ENCODE data around the gene ENPP7.
"Not testable (repeated sequence)": the region's sequence is repeated elsewhere in the genome, so short reads cannot be mapped to it uniquely, and the experiment has no call there.

ENPP7 gene

DNA sequence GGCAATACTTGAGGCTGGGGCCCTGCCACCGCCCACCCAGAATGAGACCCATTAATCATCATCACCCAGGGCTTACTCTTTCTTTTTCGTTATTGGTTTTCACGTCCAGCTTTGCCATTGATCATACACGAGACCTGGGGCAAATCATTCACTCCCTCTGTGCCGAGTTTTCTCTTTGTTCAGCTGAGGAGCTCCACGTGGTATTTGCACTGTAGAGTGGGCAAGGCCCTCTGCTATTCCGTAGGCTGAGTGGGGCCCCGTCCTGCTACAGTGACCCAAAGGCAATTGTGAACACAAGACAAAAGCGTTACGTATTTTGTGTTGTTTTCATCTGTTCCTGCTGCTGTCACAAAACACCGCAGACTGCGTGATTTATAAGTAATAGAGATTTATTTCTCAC, 23.6 kb downstream of the ENPP7 start:
- Histone ChIP-seq H3K36me3 (ENCODE audit: control insufficient read depth, insufficient read depth, low read length) (no peaks in the 10 kb centered on the region), H3K27ac (ENCODE audit: low read depth, low read length, severe bottlenecking) (no peak overlapping the region), H3K9me3 (ENCODE audit: control insufficient read depth, low read length) (no peaks in the 10 kb centered on the region), H3K4me3 (ENCODE audit: extremely low read depth, insufficient read depth, low read length, poor library complexity, severe bottlenecking) (no peak overlapping the region), H3K4me1 (ENCODE audit: control insufficient read depth, insufficient read depth, low read length, poor library complexity, severe bottlenecking) (no peaks in the 10 kb centered on the region)
- 86 to 87% methylated on average over 8 to 12 of the region's 12 CpGs for WGBS, 2 experiments (ENCODE audit: insufficient coverage in 2 of 2)

DNA sequence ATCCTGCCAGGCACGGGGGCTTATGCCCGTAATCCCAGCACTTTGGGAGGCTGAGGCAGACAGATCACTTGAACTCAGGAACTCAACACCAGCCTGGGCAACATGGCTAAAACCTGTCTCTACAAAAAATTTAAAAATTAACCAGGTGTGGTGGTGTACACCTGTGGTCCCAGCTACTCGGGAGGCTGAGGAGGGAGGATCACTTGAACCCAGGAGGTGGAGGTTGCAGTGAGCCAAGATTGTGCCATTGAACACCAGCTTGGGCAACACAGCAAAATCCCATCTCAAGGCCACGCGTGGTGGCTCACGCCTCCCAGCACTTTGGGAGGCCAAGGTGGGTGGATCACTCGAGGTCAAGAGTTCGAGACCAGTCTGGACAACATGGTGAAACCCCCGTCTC, 24.2 kb downstream of the ENPP7 start:
- not testable (repeated sequence) for H3K27ac ChIP-seq (ENCODE audit: low read depth, low read length, severe bottlenecking); H3K9me3 ChIP-seq (ENCODE audit: control insufficient read depth, low read length); H3K4me3 ChIP-seq (ENCODE audit: extremely low read depth, insufficient read depth, low read length, poor library complexity, severe bottlenecking); H3K4me1 ChIP-seq (ENCODE audit: control insufficient read depth, insufficient read depth, low read length, poor library complexity, severe bottlenecking); H3K36me3 ChIP-seq (ENCODE audit: control insufficient read depth, insufficient read depth, low read length)
- WGBS, 2 experiments (ENCODE audit: insufficient coverage in 2 of 2), result 86 to 87% methylated on average over 9 of the region's 9 CpGs

DNA sequence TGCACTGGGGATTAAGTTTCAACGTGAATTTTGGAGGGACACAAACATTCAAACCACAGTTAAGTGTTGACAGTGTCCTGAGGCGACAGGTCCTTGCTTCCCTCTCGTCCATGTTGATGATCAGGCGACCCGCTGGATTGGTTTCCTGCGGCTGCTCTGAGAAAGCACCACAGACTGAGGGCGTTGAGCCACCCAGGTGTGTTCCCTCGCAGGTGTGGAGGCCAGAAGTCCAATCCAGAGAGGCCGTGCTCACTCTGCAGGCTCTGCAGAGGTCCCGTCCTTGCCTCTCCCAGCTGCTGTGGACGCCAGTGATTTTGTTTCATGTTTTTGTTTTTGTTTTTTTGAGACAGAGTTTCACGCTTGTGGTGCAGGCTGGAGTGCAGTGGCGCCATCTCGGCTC, 24.8 kb downstream of the ENPP7 start:
- H3K27ac ChIP-seq (ENCODE audit: low read depth, low read length, severe bottlenecking), result no peak overlapping the region
- H3K9me3 ChIP-seq (ENCODE audit: control insufficient read depth, low read length), result no peaks in the 10 kb centered on the region
- H3K4me3 ChIP-seq (ENCODE audit: extremely low read depth, insufficient read depth, low read length, poor library complexity, severe bottlenecking), result no peak overlapping the region
- 83 to 96% methylated on average over 10 to 11 of the region's 14 CpGs for WGBS, 2 experiments (ENCODE audit: insufficient coverage in 2 of 2)
- no peaks in the 10 kb centered on the region for H3K36me3 ChIP-seq (ENCODE audit: control insufficient read depth, insufficient read depth, low read length)
- no peaks in the 10 kb centered on the region for H3K4me1 ChIP-seq (ENCODE audit: control insufficient read depth, insufficient read depth, low read length, poor library complexity, severe bottlenecking)

DNA sequence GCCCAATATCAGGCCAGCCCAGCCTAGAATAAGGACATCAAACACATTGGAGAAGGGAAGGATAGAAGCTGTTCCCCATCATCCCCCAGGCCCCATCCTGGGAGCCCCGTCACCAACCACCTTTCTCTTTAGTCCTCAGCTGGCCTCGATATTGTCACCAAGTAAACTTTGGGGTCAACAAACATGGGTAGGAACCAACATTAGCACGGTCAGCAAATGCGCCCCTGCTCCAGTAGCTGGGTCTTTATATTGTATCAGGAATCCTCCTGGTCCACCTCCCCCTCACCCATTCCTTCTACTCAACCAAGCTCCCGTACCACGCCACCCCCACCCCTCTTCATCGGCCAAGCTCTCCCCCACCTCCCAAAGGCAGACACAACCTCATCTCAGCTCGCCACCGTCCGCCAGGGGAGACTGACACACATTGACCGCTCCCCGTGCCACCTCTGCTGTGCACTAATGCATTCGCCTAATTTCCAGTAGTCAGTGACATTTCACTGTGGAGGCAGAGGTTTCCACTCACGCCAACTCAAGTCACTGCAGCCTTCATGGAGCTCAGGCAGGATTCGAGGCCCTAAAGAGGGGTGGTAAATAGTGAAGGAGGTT, 26.5 kb downstream of the ENPP7 start:
- no peaks in the 10 kb centered on the region for H3K9me3 ChIP-seq (ENCODE audit: control insufficient read depth, low read length)
- WGBS, 2 experiments (ENCODE audit: insufficient coverage in 2 of 2), result 91 to 98% methylated on average over 8 to 13 of the region's 15 CpGs
- H3K4me3 ChIP-seq (ENCODE audit: extremely low read depth, insufficient read depth, low read length, poor library complexity, severe bottlenecking), result no peak overlapping the region

DNA sequence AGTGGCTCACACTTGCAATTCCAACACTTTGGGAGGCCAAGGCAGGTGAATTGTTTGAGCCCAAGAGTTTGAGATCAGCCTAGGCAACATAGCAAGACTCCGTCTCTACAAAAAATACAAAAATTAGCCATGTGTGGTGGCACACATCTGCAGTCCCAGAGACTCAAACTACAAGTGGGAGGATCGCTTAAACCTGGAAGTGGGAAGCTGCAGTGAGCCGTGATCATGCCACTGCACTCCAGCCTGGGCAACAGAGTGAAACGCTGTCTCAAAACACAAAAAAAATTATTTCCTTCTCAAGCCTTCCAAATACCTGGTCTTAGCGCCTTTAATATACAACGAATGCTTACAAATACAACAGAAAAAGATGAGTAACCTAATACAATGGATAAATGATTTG, 27.5 kb downstream of the ENPP7 start:
- Histone ChIP-seq H3K36me3 (ENCODE audit: control insufficient read depth, insufficient read depth, low read length) (no peaks in the 10 kb centered on the region), H3K27ac (ENCODE audit: low read depth, low read length, severe bottlenecking) (no peak overlapping the region), H3K9me3 (ENCODE audit: control insufficient read depth, low read length) (no peaks in the 10 kb centered on the region), H3K4me1 (ENCODE audit: control insufficient read depth, insufficient read depth, low read length, poor library complexity, severe bottlenecking) (no peaks in the 10 kb centered on the region), H3K4me3 (ENCODE audit: extremely low read depth, insufficient read depth, low read length, poor library complexity, severe bottlenecking) (no peak overlapping the region)
- 89 to 90% methylated on average over 3 to 4 of the region's 6 CpGs for WGBS, 2 experiments (ENCODE audit: insufficient coverage in 2 of 2)

More for the DNA sequence above, 26.5 kb downstream of the ENPP7 start:
- H3K27ac ChIP-seq (ENCODE audit: low read depth, low read length, severe bottlenecking), result no peak overlapping the region
- no peaks in the 10 kb centered on the region for H3K4me1 ChIP-seq (ENCODE audit: control insufficient read depth, insufficient read depth, low read length, poor library complexity, severe bottlenecking)
- H3K36me3 ChIP-seq (ENCODE audit: control insufficient read depth, insufficient read depth, low read length), result no peaks in the 10 kb centered on the region

DNA sequence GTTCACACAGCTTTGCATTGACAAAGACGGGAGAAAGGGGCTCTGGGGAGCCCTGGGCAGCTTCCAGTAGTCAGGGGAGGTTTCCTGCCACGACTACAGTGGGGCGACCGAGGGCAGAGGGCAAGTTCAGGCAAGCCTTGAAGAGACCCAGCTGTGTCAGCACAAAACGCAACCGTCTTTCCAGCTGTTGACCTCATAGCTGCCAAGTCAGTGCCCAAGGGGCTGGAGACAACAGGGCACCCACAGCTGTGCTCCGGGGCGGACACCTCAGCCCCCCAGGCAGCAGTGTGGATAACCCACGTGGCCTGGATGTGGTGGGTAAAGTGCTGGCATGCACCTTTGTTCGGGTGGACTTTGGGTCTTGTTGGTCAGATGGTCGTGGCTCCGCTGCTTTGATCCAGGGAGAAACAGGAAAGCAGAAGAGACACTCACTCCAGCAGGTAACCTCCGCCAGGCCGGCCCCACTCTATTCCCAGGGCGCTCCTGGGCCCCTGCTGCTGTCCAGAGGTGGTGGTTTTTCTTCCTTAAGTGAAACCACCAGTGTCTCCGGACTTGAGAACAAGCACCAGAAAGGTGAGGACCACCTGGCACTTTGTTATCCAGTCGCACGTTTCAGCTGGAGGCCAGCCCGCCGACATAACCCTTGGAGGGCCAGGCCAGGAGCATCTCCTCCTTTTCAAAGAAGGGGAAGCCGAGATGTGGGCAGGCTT, 29.6 kb downstream of the ENPP7 start:
- Histone ChIP-seq H3K9me3 (ENCODE audit: control insufficient read depth, low read length) (no peaks in the 10 kb centered on the region), H3K4me1 (ENCODE audit: control insufficient read depth, insufficient read depth, low read length, poor library complexity, severe bottlenecking) (no peaks in the 10 kb centered on the region), H3K27ac (ENCODE audit: low read depth, low read length, severe bottlenecking) (no peak overlapping the region), H3K36me3 (ENCODE audit: control insufficient read depth, insufficient read depth, low read length) (no peaks in the 10 kb centered on the region), H3K4me3 (ENCODE audit: extremely low read depth, insufficient read depth, low read length, poor library complexity, severe bottlenecking) (no peak overlapping the region)
- WGBS, 2 experiments (ENCODE audit: insufficient coverage in 2 of 2), result 92 to 96% methylated on average over 17 to 20 of the region's 21 CpGs

DNA sequence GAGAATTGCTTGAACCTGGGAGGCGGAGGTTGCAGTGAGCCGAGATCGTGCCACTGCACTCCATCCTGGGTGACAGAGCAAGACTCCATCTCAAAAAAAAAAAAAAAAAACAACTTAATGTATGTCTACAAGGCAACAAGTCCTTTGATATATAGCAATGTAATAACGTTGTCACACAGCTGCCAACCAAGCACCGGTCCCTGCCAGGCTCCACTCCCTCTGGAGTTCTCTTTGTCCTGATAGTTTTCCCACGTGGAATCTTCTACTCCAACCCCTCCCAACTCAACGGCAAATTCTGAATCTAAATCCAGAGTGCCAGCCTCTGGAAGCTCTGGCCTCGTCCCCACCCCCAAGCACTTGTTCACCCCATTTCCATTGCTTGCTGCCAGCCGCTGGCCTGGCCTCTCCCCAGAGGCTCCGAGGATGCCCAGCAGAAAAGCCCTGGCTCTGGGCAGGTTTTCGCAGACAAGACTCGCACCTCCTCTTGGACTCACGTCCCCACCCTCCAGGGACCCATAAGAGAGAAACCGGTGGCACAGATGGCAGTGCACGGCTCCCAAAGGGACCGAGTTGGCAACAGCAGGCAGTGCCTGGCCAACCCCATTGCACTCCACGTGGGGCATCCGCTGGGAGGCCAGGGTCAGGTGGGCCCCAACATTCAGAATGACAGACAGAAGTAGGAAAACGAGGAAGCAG, 31.3 kb downstream of the ENPP7 start:
- no peaks in the 10 kb centered on the region for H3K4me1 ChIP-seq (ENCODE audit: control insufficient read depth, insufficient read depth, low read length, poor library complexity, severe bottlenecking)
- H3K9me3 ChIP-seq (ENCODE audit: control insufficient read depth, low read length), result no peaks in the 10 kb centered on the region
- WGBS, 2 experiments (ENCODE audit: insufficient coverage in 2 of 2), result 87 to 91% methylated on average over 12 to 15 of the region's 19 CpGs
- H3K4me3 ChIP-seq (ENCODE audit: extremely low read depth, insufficient read depth, low read length, poor library complexity, severe bottlenecking), result no peak overlapping the region
- no peak overlapping the region for H3K27ac ChIP-seq (ENCODE audit: low read depth, low read length, severe bottlenecking)
- H3K36me3 ChIP-seq (ENCODE audit: control insufficient read depth, insufficient read depth, low read length), result no peaks in the 10 kb centered on the region

DNA sequence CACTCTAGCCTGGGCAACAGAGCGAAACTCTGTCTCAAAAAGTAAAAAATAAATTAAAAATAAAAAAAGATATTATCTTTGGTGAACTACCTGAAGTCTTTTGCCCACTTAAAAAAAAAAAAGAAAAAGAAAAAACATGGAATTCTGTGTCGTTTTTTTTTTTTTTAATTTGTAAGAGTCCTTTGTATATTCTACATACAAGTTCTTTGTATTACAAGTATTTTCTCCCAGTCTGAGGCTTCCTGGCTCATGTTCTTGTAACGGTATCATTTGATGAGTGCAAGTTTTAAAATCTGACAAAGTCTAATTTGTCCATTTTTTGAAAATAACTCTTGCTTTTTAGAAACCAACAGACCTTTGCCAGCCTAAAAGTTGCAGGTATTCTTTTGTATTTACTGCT, 35.0 kb downstream of the ENPP7 start:
- Histone ChIP-seq H3K9me3 (ENCODE audit: control insufficient read depth, low read length) (no peaks in the 10 kb centered on the region), H3K36me3 (ENCODE audit: control insufficient read depth, insufficient read depth, low read length) (no peaks in the 10 kb centered on the region), H3K4me1 (ENCODE audit: control insufficient read depth, insufficient read depth, low read length, poor library complexity, severe bottlenecking) (no peaks in the 10 kb centered on the region), H3K4me3 (ENCODE audit: extremely low read depth, insufficient read depth, low read length, poor library complexity, severe bottlenecking) (no peak overlapping the region), H3K27ac (ENCODE audit: low read depth, low read length, severe bottlenecking) (no peak overlapping the region)
- WGBS, 2 experiments (ENCODE audit: insufficient coverage in 2 of 2), result no CpG with 5 or more reads among the region's 3 CpGs

DNA sequence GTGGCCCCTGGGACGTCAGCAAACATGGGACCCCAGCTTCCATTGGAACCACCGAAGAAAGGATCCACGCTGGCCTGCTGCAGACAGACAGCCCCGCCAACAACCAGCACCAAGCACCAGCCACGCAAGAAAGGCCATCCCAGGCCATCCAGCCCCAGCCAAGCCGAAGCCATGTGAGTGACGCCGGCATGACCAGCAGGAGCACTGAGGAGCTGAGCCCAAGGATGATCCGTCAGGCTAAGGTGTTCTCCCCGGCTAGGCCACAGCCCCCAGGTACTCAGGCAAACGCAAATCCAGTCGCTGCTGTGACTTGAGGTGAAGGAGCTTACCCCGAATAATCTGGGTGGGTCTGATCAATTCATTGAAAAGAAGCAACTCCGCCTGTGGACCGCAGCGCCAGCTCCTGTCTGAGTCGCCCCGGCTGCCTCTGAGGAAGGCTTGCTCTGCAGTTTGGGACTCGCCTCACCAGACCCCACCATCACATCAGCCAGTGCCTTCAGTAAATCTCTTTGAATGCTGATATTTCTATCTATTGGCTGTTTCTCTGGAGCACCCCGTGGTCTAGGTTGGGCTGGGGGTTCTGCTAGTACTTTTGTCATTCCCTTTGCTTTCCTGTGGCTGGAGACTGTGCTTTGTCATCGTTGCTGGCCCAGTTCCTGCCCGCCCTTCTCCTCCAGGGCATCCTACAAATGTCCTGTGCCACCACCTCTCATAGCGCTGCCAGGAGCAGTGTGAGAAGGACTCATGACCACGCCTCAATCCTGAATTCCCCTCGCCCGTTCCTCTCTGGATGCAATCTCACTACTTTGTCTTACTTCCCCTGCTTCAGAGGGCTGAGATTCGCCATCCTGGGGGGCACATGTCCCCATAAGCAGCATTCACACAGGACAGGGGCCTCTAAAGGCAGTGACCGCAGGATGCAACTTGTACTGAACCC, 39.1 kb downstream of the ENPP7 start:
- Histone ChIP-seq H3K9me3 (ENCODE audit: control insufficient read depth, low read length) (no peaks in the 10 kb centered on the region), H3K36me3 (ENCODE audit: control insufficient read depth, insufficient read depth, low read length) (no peaks in the 10 kb centered on the region), H3K27ac (ENCODE audit: low read depth, low read length, severe bottlenecking) (no peak overlapping the region), H3K4me1 (ENCODE audit: control insufficient read depth, insufficient read depth, low read length, poor library complexity, severe bottlenecking) (no peaks in the 10 kb centered on the region), H3K4me3 (ENCODE audit: extremely low read depth, insufficient read depth, low read length, poor library complexity, severe bottlenecking) (no peak overlapping the region)
- WGBS, 2 experiments (ENCODE audit: insufficient coverage in 2 of 2), result 93% methylated on average over 19 to 26 of the region's 28 CpGs

DNA sequence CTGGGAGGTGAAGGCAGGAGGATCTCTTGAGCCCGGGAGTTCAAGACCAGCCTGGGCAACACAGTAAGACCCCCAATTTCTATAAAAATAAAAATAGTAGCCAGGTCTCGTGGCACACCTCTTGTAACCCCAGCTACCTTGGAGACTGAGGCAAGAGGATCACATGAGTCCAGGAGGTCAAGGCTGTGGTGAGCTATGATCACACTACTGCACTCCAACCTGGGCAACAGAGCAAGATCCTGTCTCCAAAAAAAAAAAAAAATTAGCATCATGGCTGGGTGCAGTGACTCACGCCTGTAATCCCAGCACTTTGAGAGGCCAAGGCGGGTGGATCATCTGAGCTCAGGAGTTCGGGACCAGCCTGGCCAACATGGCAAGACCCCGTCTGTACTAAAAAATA, 40.5 kb downstream of the ENPP7 start:
- Histone ChIP-seq H3K36me3 (ENCODE audit: control insufficient read depth, insufficient read depth, low read length) (no peaks in the 10 kb centered on the region), H3K27ac (ENCODE audit: low read depth, low read length, severe bottlenecking) (no peak overlapping the region), H3K4me3 (ENCODE audit: extremely low read depth, insufficient read depth, low read length, poor library complexity, severe bottlenecking) (no peak overlapping the region), H3K9me3 (ENCODE audit: control insufficient read depth, low read length) (no peaks in the 10 kb centered on the region), H3K4me1 (ENCODE audit: control insufficient read depth, insufficient read depth, low read length, poor library complexity, severe bottlenecking) (peaks cover 5% of the 10 kb centered on the region)
- WGBS, 2 experiments (ENCODE audit: insufficient coverage in 2 of 2), result 86 to 91% methylated on average over 5 to 6 of the region's 6 CpGs

Measured in mesodermal cell (in vitro differentiated cells).